SK-N-SH (cell line): ENCODE measurements around the gene CNTFR.

Experiments
- CHD2 ChIP-seq: fragments of 150-350 bp; IDR thresholded peaks from 2 replicates; pipeline ENCODE4 v1.6.1; 2018; ENCODE audit warnings: low read length; ENCODE audit not compliant: partially characterized antibody
- EZH2phosphoT487 ChIP-seq: fragments of 200-600 bp; sonication (generic); IDR thresholded peaks from 2 replicates; pipeline ENCODE4 v1.6.1; 2017; ENCODE audit warnings: low read depth, mixed run types, mild to moderate bottlenecking, antibody characterized with exemption, moderate library complexity, borderline replicate concordance
- GATA2 ChIP-seq: sonication (generic); formaldehyde crosslinking; IDR thresholded peaks from 2 replicates; pipeline ENCODE4 v1.5.0; 2020; ENCODE audit warnings: mild to moderate bottlenecking, missing genetic modification reagents
- JUND ChIP-seq: IDR thresholded peaks from 2 replicates; pipeline ENCODE4 v1.4.0; 2012
- POLR2AphosphoS5 ChIP-seq: IDR thresholded peaks from 2 replicates; pipeline ENCODE4 v1.6.1; 2012; ENCODE audit warnings: low read depth, low read length
- RCOR1 ChIP-seq: fragments of 150-350 bp; IDR thresholded peaks from 2 replicates; pipeline ENCODE4 v1.6.1; 2017; ENCODE audit warnings: antibody characterized with exemption, low read length
- TAF1 ChIP-seq: IDR thresholded peaks from 2 replicates; pipeline ENCODE4 v1.6.1; 2012; ENCODE audit warnings: low read depth, mild to moderate bottlenecking, low read length, moderate library complexity, borderline replicate concordance
- TCF12 ChIP-seq: IDR thresholded peaks from 2 replicates; pipeline ENCODE4 v1.4.0; 2012
- TF ChIP-seq, protein P1 (sequence below): fragments of 200-600 bp; sonication (generic); IDR thresholded peaks from 2 replicates; pipeline ENCODE4 v1.6.1; 2017; ENCODE audit warnings: antibody characterized with exemption, mild to moderate bottlenecking, moderate library complexity
- TF ChIP-seq, protein P2 (sequence below): IDR thresholded peaks from 2 replicates; pipeline ENCODE4 v1.4.0; 2012; ENCODE audit warnings: low read depth
- TF ChIP-seq, protein P3 (sequence below): IDR thresholded peaks from 2 replicates; pipeline ENCODE4 v1.4.0; 2012; ENCODE audit warnings: low read depth, borderline replicate concordance

GRCh38 chr9:34633166-34633565, 43.6 kb upstream of the CNTFR start:
- TF ChIP-seq RCOR1 (no peak), CHD2 (no peak), TAF1 (no peak), POLR2AphosphoS5 (no peak), GATA2 (CRISPR knock-in tag) (no peak), EZH2phosphoT487 (no peak), TCF12 (no peak), JUND (no peak)
- TF ChIP-seq, protein P1, sequence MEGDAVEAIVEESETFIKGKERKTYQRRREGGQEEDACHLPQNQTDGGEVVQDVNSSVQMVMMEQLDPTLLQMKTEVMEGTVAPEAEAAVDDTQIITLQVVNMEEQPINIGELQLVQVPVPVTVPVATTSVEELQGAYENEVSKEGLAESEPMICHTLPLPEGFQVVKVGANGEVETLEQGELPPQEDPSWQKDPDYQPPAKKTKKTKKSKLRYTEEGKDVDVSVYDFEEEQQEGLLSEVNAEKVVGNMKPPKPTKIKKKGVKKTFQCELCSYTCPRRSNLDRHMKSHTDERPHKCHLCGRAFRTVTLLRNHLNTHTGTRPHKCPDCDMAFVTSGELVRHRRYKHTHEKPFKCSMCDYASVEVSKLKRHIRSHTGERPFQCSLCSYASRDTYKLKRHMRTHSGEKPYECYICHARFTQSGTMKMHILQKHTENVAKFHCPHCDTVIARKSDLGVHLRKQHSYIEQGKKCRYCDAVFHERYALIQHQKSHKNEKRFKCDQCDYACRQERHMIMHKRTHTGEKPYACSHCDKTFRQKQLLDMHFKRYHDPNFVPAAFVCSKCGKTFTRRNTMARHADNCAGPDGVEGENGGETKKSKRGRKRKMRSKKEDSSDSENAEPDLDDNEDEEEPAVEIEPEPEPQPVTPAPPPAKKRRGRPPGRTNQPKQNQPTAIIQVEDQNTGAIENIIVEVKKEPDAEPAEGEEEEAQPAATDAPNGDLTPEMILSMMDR: no peak
- TF ChIP-seq, protein P2, sequence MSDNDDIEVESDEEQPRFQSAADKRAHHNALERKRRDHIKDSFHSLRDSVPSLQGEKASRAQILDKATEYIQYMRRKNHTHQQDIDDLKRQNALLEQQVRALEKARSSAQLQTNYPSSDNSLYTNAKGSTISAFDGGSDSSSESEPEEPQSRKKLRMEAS: no peak
- TF ChIP-seq, protein P3, sequence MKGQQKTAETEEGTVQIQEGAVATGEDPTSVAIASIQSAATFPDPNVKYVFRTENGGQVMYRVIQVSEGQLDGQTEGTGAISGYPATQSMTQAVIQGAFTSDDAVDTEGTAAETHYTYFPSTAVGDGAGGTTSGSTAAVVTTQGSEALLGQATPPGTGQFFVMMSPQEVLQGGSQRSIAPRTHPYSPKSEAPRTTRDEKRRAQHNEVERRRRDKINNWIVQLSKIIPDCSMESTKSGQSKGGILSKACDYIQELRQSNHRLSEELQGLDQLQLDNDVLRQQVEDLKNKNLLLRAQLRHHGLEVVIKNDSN: no peak
